Peyer's patch (tissue), 4 donors: ENCODE measurements around the gene BCAN. TPM values are rescaled to one million over a fixed set of nuclear protein-coding genes. Genes with fewer than 3 reads are reported as not detected.

ENCODE experiments used
- DNase-seq, 3 donors: peaks; one replicate each; pipeline ENCODE4 v3.0.0-alpha.2; 2017 to 2019
- H3K27ac ChIP-seq, 4 donors: fragments of 200-600 bp; sonication (generic); one replicate each; pipeline ENCODE4 v1.5.1; 2016 to 2019
- H3K27me3 ChIP-seq, 2 donors: fragments of 200-600 bp; sonication (generic); one replicate each; pipeline ENCODE4 v1.5.1; 2019
- H3K36me3 ChIP-seq, 3 donors: fragments of 200-600 bp; sonication (generic); one replicate each; pipeline ENCODE4 v1.5.1; 2016 to 2019
- H3K4me1 ChIP-seq, 4 donors: fragments of 200-600 bp; sonication (generic); one replicate each; pipeline ENCODE4 v1.5.1; 2016 to 2019
- H3K4me3 ChIP-seq, 4 donors: fragments of 200-600 bp; sonication (generic); 1 replicate in 3 of 4; 2 replicates in 1 of 4; pipeline ENCODE4 v1.5.1; 2016 to 2019; ENCODE audit warnings: mild to moderate bottlenecking in 1 of 4
- H3K9me3 ChIP-seq, 4 donors: fragments of 200-600 bp; sonication (generic); one replicate each; pipeline ENCODE4 v1.5.1; 2016 to 2019; ENCODE audit warnings: mild to moderate bottlenecking in 1 of 4
- POLR2A ChIP-seq, 2 donors: fragments of 450-650 bp; IDR thresholded peaks; one replicate each; pipeline ENCODE4 v1.5.1; 2017; ENCODE audit warnings: antibody characterized with exemption in 2 of 2, mild to moderate bottlenecking in 2 of 2, moderate library complexity in 2 of 2
- total RNA-seq, 4 donors: library from RNA; depleted of rRNA; stranded (reverse); fragments of >200 nt; gene quantifications; one replicate each; pipeline ENCODE4 v1.1.0, GENCODE V29; 2016
- TF ChIP-seq, protein P1 (sequence below), 6 experiments: fragments of 450-650 bp in 4 of 6; fragments of 200-600 bp in 2 of 6; sonication (generic) in 1 of 6; IDR thresholded peaks; one replicate each; pipeline ENCODE4 v1.5.1; 2017 to 2019; ENCODE audit warnings: antibody characterized with exemption in 6 of 6, mild to moderate bottlenecking in 3 of 6, moderate library complexity in 1 of 6

BCAN gene
- total RNA-seq, 4 donors from 2014 or later, result 0.28 to 1.3 TPM; not detected in 2

DNA sequence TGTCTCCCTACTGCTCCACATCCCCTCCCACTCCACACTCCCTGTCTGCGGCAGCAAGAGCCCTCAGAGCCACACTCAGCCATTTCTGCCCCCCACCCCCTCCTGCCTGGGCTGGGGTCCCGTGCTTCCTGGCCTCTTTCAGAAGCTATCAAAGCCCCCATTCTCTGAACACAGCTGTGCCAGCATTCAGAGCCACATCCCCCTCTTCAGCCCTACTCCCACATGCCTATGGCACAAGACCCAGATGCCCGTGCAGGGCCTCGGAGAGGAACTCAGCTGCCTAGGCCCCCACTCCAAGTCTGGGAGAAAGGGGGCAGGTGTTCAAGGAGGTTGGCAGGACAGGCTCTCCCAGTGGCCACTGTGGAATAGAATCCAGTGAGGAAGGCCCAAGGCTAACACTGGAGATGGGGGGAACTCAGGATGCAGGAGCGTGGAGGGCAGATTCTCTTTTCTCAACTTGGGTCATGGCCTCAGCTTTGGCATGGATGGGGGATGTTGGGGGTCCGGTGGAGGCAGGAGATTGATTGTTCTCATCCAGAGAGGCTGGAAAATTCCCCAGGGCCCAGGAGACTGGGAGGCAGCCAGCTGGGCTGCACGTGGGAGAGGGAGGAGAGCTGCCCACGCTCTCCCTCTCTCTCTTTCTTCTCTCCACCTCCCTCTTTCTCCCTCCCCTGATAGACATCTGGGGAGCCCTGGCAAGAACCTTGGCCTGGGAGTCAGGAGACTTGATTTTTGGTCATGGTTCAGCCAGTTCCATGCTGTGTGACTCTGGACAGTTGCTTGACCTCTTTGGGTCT, 3.5 kb upstream of the BCAN start:
- Histone ChIP-seq H3K9me3 (no peaks in the 10 kb centered on the region), H3K27me3 (peaks cover 0 to 17% of the 10 kb centered on the region in 2 donors), H3K27ac (no peak overlapping the region), H3K36me3 (no peaks in the 10 kb centered on the region), H3K4me3 (no peak overlapping the region), H3K4me1 (peaks cover 0 to 15% (median 11%) of the 10 kb centered on the region in 4 donors)
- DNase-seq, result no peak
- TF ChIP-seq POLR2A (IDR thresholded peaks at IDR 0.05), result no peak
- TF ChIP-seq, protein P1, sequence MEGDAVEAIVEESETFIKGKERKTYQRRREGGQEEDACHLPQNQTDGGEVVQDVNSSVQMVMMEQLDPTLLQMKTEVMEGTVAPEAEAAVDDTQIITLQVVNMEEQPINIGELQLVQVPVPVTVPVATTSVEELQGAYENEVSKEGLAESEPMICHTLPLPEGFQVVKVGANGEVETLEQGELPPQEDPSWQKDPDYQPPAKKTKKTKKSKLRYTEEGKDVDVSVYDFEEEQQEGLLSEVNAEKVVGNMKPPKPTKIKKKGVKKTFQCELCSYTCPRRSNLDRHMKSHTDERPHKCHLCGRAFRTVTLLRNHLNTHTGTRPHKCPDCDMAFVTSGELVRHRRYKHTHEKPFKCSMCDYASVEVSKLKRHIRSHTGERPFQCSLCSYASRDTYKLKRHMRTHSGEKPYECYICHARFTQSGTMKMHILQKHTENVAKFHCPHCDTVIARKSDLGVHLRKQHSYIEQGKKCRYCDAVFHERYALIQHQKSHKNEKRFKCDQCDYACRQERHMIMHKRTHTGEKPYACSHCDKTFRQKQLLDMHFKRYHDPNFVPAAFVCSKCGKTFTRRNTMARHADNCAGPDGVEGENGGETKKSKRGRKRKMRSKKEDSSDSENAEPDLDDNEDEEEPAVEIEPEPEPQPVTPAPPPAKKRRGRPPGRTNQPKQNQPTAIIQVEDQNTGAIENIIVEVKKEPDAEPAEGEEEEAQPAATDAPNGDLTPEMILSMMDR (IDR thresholded peaks at IDR 0.05), result no peak

GRCh38 chr1:156639601-156640101, 2.3 kb upstream of the BCAN start:
- no peak for DNase-seq

DNA sequence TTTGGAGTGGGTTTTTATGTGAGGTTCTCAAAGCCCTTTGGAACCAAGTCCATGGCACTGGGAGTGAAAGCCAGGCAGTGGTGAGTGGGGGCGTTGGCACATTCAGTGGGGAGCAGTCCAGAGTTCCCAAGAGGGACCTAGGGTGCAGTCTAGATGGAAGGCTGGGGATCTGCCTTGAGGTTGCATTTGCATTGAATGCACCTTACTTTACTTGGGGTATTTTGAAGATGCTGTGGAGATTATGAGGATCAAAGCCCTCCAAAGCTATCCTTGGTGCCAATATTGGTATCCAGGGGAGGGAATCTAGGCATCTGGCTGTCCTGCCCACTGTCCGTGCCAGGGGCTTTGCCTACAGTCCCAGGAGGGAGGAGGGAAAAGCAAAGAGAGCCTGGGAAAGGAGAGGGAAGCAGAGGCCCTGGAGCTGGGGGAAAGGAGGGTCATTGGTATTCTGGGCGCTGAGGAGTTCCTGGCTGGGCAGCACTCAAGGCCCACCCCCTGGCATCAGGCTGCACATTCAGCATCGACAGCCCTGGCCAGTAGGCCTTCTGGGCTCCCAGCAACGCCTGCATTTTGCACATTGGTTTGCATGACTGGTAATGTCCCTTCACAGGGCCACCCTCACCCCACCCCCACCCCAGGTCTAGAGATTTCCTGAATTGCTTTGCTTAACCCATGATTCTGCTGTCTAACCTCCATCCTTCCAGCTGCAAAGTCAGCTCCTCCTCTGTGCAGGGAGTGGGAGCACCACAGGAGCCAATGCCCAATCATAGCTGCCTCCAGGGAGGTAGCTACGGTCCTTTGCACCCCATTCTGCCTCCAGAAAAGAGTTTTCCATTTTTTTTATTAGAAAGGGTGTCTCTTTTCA, 843 bp upstream of the BCAN start:
- H3K36me3 ChIP-seq, result no peaks in the 10 kb centered on the region
- TF ChIP-seq POLR2A (IDR thresholded peaks at IDR 0.05), result no peak
- TF ChIP-seq, protein P1 (IDR thresholded peaks at IDR 0.05), result no peak
- peaks cover 0 to 17% of the 10 kb centered on the region in 2 donors for H3K27me3 ChIP-seq
- peak overlapping the region in 2 of 4 donors; percentile 41 to 42 for H3K4me3 ChIP-seq
- DNase-seq, result no peak
- peaks cover 0 to 15% (median 11%) of the 10 kb centered on the region in 4 donors for H3K4me1 ChIP-seq
- H3K9me3 ChIP-seq, result no peaks in the 10 kb centered on the region
- H3K27ac ChIP-seq, result no peak overlapping the region

More at GRCh38 chr1:156639601-156640101, 2.3 kb upstream of the BCAN start:
- no peaks in the 10 kb centered on the region for H3K9me3 ChIP-seq
- no peak overlapping the region for H3K27ac ChIP-seq
- peaks cover 0 to 17% of the 10 kb centered on the region in 2 donors for H3K27me3 ChIP-seq
- peaks cover 0 to 15% (median 11%) of the 10 kb centered on the region in 4 donors for H3K4me1 ChIP-seq
- H3K36me3 ChIP-seq, result no peaks in the 10 kb centered on the region
- no peak overlapping the region for H3K4me3 ChIP-seq
- TF ChIP-seq, protein P1 (IDR thresholded peaks at IDR 0.05), result no peak
- no peak for TF ChIP-seq POLR2A (IDR thresholded peaks at IDR 0.05)

DNA sequence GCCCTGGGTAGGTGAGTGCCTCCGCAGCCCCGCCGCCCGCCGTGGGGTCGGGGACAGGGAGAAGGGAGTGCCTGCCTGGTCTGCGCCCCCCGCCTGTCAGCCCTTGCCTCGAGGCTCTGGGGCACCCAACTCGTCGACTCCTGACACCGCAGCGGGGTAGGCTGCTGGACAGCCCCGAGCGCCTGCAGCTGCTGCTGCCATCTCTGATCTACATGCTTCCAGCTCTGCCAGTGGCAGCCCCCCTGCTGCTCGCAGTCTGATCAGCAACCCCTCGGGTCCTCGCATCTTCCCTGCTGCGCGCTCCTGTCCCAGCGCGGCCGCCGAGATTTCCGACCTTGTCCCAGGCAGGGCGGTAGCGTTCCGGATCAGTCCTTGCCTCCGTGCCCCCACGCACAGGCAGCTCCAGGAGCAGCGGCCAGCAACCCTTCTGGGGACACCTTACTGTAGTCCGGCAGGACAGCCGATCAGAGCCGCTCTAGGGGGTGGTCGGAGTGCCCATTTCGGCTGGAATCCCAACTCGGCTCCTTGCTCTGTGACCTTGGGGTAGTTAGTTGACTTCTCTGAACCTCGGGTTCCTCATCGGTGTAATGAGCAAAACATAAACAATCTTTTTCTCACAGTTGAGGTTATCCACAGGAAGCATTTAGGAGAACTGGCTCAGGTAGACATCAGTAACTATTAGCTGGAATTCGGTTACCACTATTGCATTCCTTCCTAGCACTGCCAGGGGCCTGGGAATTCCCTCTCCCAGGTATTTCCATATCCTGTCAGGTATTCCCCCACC, 540 bp downstream of the BCAN start:
- TF ChIP-seq, protein P1 (IDR thresholded peaks at IDR 0.05), result no peak
- TF ChIP-seq POLR2A (IDR thresholded peaks at IDR 0.05), result no peak
- no peaks in the 10 kb centered on the region for H3K36me3 ChIP-seq
- peaks cover 0 to 15% (median 11%) of the 10 kb centered on the region in 4 donors for H3K4me1 ChIP-seq
- no peaks in the 10 kb centered on the region for H3K9me3 ChIP-seq
- peak overlapping the region in 3 of 4 donors; percentile 41 to 43 (median 42) for H3K4me3 ChIP-seq
- H3K27ac ChIP-seq, result no peak overlapping the region
- peaks cover 0 to 17% of the 10 kb centered on the region in 2 donors for H3K27me3 ChIP-seq
- DNase-seq, result no peak
